Measurements from ENCODE around the gene CHD9.

- TF ChIP-seq CTCF (IDR thresholded peaks at IDR 0.05) = no peak
- TF ChIP-seq POLR2A (IDR thresholded peaks at IDR 0.05) = no peak
These were observed 28.3 kb downstream of the CHD9 start for GRCh38 chr16:53083119-53083518.
